NCI-H226 (cell line): ENCODE measurements around the gene MED31.

Source experiments
- DNase-seq: peaks from one replicate; pipeline ENCODE4 v3.0.0-alpha.2; 2015

The MED31 gene

DNA sequence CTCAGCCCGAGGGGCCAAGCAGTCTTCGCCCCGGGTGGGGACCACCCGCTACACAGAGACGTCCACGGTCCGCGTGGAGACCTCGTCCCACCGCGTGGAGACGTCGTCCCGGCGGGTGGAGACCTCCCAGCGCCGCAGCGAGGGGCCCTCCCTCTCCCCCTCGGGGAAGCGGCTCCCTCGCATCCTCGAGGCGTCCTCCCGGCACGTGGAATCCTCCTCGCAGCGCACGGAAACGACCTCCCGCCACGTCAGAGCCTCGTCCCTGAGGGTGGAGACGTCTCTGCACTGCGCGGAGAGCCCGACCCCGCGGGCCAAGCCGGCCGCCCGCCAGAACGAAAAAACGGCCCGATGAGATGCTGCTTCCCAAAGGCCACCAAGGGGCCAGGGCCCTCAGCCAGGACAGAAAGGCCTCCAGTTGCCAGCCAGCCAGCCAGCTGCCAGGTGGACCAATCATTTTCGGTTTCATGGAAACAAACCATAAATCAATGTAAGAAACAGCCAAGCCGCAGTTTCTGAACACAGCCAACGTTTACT, 581 bp upstream of the MED31 start:
- DNase-seq: no peak

DNA sequence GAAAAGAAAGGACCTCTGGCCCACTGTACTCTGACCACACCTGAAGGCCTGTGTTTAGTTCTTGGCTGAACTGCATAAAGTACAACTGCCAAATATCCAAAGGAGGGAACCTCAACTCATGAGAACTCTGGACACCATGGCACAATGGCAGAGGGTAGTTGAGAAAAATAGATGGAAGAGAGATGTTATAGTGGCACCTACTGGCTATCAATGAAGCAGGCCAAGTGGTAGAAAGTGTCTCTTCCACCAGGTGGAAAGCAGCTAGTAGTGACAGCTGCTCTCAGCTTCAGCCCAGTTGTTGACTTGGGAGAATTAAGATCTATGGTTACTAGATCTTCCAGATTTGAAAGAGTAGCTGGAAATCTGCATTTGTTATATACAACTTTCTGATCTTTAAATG, 3.2 kb downstream of the MED31 start:
- no peak for DNase-seq

DNA sequence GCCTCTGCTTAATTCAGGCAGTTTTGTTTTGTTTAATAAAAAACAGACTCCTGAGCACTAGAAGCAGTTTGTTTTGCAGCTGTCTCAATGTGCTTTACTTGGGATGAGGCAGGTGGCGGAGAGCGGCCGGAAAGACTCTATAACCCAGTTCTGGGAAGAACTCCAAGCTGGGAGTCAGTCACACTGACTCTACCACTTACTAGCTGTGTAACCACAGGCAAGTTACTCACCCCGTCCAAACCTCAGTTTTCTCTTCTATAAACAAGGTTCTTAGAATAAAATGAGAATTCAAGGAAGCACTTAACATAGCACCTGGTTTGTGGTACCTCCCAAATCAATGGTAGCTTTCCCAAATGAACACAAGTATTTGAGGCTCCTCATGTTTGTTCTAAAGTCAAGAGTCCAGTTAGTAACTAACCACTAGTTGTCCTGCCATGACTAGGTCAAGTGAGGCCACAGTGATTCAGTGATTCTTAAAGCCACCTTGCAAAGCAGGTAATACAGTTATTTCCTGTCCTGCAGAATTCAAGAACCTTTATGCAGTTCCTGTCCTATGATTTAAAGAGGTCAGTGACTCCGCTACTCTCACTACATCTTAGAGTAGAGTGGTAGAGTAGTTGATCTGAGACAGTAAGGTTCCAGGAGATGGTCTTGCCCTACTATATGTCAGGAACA, 7.8 kb downstream of the MED31 start:
- DNase-seq: peak; percentile 27

DNA sequence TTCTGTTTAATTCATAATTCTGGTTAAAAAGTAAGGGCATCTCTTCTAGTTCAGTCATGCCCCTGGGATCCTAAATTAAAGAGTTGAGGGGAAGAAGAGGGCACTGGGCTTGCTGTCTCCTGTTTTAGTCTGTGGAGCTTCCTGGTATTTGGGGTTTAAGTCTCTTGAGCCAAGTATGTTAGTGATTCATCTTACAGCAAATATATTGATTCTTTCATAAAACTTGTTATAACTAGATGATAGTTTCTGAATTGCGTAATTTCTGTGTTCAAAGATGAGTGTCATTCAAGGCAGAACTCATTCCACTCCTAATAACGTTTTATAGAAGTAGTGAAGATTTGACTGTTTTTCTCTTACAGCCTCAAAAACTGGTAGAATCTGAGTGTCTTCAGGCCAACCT, 8.8 kb downstream of the MED31 start:
- no peak for DNase-seq

DNA sequence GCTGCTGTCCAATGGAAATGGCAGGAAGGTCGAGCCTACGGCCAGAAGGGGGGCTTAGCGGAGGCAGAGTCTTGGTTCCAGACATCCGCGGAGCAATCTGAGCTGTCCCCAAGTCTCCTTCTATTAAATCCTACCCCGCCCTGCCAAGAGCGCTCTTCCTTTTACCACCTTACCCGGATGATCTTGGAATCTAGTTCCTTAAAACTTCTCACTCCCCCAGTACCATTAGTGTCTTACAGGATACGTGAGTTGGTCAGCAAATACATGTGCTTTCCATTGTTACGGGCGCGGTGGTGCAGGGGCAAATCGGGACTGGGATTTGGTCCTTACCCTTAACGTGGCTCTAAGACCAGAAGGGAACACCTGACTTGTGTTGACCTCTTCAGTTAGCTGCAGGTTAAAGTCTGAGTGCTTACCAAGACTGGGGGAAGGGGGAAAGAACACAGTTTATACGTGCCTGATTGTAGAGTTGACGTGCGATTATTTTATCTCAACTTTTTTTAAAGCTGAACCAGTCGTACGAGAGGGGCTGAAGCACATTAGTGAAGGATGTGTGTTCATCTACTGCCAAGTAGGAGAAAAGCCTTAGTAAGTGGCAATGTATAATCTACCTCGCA, 10.1 kb downstream of the MED31 start:
- DNase-seq: no peak

DNA sequence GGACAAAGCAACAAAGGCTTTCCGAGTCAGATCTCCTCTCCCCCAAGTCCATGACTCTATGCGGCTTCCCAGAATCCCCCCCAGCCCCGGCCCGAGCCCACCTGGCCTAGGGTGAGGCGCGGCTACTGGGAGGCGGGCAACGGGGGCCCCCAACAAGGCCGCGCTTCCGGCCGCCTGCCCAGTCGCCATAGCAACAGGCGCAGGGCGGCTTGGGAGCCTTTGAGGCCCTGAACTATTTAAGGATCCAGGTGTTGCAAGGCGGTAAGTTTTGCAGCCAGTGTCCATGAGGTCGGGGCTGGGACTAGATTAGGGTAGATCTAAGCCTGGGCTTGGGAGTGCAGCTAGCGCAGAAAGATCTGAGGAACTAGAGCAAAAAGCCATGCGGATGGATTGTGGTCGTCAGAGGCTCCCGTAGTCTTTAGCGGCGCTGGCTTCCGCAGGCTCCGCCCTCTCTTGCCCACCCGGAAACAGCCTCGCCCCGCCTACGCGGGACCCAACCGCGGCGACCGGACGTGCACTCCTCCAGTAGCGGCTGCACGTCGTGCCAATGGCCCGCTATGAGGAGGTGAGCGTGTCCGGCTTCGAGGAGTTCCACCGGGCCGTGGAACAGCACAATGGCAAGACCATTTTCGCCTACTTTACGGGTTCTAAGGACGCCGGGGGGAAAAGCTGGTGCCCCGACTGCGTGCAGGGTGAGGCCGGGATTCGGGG, 10.7 kb downstream of the MED31 start, which contains the start of the genes KIAA0753 and TXNDC17:
TSS of gene KIAA0753 (minus strand) at position 176 of the 711 bp plus-strand sequence. CDS start 5,608 bp downstream, outside the sequence.
TSS of gene TXNDC17 (plus strand) at position 525 of the 711 bp plus-strand sequence. CDS start at position 548, 23 bp downstream.
- DNase-seq: peak; percentile 80

DNA sequence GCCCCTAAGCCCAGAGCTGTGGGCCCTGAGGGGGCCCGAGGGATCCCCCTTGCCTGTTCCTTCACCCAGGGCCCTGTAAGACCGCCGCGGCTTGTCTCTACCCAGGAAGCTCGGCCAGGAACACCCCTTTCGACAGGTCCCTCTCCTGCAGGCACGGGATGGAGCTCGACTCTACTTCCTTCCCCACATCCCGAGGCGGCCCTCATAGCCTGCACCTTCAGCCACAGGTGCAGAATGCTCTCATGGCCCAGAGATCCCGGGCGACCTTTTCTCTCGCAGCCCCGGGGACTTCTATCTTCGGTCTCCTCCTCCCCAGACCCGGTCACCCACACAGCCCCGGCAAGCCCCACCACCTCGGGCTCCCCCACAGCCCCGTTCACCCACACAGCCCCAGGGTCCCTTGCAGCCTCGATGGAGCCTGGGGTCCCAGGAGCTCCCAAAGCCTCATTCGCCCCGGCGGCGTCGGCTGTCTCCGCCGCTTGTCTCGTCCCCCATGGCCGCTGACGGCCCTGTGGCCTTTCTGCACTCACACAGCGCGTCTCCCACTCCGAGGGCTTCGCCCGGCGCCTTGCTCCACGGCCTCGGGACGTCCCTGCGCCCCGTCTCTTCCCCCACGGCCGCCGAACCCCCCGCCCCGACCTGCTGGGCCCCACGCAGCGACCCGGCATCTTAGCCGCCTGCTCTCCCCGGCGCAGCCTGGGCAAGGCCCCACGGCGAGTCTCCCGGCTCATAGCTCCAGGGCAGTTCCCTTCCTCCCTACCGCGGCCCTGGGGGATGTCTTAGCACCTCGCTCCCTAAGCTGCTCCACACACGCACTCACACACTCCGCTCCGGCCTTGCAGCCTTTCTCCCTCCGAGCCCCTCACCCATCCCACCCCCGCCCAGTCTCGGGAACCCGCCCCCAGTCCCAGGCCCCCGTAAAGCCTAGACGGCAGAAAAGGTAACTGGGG, 11.5 kb downstream of the MED31 start:
- DNase-seq: no peak

DNA sequence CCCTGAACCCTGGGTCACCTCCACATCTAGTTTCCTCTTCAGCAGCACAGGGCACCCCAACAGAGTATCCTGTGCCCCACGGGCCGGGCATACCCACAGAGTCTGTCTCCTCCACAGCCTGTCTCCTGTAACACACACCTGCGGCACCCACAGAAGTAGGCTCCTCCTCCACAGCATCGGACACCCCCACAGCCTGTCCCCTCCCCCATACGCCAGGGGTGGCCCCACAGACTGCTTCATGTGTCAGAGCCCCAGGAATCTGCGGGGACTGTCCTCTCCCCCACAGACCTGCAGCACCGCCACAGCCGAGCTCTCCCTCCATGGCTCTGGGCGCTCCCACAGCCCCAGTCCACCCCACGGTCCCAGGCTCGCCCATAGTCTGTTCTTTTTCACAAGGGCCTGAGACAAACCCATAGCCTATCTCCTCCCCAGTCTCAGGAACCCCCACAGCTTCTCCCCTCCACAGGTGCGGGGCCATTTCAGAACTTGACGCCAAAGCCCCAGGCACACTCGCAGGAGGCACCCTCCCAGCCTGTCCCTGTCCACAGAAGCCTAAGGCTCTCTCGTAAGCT, 12.3 kb downstream of the MED31 start:
- no peak for DNase-seq

DNA sequence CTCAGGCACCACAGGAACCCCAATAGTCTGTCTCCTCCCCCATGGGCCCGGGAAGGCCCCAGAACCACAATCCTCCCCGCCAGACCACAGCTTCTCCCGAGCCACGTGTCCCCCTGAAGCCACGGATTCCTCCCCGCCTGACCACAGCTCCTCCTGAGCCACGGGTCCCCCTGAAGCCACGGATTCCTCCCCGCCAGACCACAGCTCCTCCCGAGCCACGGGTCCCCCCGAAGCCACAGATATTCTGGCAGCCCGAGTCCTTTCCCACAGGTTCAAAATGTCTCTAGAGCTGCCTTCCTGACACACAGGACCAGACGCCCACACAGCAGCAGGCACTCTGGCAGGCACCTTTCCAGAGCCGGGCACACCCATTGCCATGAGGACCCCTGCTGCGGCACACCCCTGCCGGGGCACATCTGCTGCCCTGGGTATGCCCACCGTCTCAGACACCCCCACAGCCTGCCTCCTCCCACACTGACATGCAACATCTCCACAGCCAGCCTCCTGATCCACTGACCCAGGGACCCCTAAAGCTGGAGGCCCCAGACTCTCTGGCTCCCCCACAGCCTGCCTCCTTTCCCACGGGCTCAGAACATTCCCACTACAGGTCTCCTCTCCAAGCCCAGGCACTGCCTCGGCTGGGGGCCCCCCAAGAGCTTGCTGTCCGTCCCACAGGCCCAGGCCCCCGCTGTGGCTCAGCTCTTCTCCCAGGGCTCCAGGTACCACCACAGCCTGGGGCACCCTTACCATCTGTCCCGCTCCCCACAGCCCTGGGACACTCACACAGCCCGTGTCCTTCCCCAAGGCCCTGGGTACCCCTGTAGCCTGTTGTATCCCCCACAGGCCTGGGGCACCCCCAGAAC, 13.1 kb downstream of the MED31 start:
- no peak for DNase-seq

DNA sequence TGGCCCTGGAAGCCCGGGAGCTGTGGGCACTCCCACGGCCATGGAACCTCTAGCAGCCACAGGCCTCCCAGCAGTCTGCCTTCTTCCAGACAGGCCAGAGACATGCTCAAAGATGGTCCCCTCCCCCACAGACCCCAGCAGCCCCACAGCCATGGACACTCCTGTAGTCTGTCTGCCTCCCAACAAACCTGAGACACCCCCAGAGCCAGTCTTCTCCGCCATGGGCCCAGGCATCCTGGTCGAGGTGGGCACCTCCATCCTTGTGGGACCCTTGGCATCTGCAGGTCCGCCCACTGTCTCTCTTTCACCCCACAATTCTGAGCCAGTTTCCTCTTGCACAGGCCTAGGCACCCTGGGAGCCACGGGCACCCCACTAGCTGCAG, 14.0 kb downstream of the MED31 start:
- DNase-seq: no peak

DNA sequence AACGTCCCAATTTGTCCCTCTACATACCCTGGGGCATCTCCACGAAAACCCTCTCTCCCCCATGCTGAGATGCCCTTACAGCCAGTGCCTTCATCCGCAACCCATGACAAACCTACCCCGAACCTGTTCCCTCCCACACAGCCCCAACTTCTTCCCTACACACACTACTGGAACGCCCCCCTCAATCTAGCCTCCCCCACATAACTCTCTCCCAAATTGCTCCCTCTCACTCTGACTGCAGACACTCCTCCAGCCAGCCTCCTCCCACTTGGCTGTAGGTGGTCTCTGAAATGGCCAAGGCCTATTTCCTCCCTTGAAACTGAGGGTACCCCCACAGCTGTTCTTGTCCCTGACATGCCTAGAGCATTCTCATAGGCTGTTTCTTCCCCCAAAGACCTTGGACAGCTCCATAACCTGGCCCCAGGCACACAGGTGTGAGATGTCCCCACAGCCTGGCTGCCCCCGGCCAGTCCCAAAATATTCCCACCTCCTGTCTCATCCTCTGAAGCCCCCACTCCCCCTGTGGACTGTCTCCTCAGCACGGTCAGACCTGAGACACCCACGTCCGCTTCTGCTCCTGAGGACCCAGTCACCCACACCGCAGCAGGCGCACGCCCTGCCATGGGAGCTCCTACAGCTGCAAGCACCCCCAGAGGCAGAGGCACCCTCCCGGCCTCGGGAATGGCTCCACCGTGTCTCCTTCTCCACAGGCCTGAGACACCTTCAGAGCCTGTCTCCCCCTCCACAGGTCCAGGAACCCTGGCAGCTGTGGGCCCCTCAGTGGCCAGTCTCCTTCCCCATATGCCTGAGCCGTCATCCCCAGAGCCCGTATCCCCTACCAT, 14.6 kb downstream of the MED31 start:
- DNase-seq: no peak

DNA sequence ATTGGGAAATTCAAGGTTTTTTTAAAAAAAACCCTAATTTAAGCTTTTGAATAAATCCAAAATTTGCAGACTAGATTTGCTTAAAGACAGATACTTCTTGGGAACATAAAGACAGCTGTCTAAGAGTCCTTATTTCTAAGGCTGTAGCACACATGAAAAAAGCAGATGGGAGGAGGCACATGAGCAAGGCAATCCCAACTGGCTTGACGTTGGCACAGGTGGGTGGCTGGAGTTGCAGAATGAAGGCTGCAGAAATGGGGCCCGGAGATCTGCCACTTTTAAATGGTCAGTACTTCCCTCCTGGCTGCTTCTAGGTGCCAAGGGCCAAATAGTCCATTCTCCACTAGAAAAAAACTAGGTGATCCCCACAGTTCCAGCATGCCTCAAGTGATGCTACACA, 15.3 kb downstream of the MED31 start:
- DNase-seq: no peak

DNA sequence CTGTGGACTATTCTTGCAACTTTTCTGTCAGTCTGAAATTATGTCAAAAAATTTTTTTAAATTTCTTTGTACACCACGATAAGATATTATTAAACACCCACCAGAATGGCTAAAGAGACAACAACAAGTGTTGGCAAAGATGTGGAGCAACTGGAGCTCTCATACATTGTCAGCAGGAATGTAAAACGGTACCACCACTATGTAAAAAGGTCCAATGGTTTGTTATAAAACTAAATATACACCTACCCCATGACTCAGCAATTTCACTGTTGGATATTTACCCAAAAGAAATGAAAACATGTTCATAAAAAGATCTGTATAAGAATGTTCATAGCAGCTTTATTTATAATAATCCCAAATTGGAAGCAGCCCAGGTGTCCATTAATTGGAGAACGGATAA, 18.1 kb downstream of the MED31 start:
- no peak for DNase-seq

DNA sequence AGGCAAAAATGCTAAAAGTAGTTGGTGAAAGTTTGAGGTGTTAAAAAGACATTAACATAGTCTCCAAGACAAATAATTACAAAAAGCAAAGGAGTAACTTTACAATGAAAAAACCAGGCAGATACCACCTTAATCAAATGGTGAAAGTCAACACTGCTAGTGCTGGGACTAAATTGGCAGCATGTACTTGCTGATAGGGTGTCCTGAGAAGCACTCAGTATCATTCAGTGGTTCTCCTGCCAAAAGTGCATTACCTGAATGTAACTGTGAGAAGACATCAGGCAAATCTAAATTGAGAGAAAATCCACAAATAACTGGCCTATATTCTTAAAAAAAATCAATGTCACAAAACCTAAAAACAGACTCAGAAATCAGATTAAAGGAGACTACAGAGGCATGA, 18.9 kb downstream of the MED31 start:
- no peak for DNase-seq

DNA sequence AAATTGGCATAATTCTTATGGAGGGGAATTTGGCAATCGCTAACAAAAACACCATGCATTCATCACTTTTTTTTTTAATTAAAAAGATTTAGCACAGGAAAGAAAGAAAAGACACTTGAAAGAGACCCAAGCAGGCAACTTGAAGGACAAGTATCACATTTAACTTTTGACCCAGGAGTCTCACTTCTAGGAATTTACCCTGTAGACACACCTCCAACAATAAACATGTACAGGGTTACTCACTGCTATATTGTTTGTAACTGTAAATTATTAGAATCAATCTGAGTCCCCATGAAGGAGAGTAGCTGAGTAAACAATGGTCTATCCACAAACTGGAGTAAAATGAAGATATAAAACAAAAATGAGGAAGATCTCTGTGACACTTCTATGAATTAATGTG, 21.0 kb downstream of the MED31 start:
- no peak for DNase-seq

DNA sequence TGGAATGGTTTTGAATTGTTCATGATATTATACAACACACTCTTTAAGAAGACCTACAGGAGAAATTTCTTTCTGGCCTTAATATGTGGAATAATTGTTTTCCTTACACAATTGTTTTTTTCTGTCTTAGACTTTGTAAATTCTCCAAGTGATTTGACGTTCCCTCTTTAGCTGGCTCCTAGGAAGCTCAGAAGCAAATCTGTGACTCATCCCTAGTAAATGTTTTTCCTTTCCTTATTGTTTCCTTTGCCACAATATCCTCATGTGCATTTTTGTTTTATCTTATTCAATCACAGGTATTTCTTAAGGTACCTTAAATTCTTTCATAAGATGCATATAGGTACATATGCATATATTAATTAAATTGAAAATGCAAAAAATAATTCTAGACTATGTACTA, 24.4 kb downstream of the MED31 start:
- no peak for DNase-seq

DNA sequence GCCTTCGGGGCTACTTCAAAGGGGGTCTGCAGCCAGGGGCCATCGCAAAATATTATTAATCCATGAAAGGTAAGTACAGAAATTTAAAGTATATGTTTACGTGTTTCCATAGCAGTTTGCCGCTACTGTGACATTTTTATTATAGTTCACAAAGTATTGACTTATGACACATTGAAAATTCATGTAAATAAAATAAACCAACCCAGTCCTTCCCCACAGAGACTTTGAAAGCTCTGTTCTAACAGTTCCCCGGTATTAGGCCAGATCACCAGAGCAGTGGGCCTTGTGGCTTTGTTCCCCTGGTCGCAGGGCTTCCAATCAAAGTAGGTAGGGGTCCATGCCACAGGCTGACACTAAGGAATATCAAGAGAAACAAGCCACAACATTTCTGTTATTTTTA, 24.8 kb downstream of the MED31 start:
- no peak for DNase-seq

DNA sequence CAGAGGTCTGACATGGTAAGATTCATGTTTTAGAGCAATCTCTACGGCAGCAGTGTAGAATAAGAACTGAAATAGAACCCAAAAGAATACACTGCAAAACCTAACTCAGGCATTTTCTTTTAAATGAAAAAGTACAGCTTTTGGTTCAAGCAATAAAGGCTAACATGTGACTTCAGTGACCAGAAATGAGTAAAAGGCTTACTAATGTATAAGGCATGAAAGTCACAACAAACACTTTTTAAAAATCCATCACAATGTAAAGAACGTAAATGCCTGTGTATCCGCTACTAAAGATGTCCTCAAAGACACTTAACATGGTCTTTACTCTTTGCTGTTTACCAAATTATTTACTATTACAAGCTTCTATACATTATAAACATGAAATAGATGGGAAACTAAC, 27.5 kb downstream of the MED31 start:
- DNase-seq: no peak

DNA sequence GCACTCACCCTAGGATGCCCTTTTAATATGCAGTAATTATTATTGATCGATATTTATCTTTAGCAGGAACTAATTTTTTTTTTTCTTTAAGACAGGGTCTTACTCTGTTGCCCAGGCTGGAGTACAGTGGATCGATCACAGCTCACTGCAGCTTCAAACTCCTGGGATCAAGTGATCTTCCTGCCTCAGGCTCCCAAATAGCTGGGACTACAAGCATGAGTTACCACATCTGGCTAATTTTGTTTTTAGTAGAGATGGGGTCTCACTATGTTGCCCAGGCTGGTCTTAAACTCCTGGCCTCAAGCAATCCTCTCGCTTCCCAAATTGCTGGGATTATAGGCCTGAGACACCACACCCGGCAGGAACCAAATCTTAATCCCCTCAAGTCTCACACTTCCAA, 40.2 kb downstream of the MED31 start:
- no peak for DNase-seq

DNA sequence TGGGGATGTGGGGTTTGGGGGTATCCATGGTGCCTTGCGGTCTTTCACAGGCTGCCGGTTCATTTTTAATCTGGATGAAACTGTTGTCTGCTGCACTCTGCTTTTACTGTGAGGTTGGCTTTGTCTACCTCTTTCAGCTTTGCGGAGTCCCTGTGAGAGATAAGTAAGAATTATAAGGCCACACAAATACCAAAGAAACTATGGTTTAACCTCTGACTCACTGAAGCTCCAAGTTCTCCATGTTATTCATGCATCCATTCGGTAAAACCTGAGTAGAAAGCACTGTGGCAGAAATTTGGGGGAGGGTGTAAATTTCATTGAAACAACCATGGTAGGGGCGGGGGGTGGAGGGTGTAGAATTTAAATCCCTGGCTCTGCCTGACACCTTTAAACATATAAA, 41.4 kb downstream of the MED31 start:
- no peak for DNase-seq
